NT2/D1 (cell line): ENCODE results near the gene PROSER3.

Experiments used
- SUZ12 ChIP-seq: IDR thresholded peaks from 2 replicates; pipeline ENCODE4 v1.6.1; 2011; ENCODE audit not compliant: insufficient read length, insufficient read depth; ENCODE audit errors: extremely low read depth
- YY1 ChIP-seq: IDR thresholded peaks from 2 replicates; pipeline ENCODE4 v1.6.1; 2011; ENCODE audit not compliant: insufficient read length, insufficient read depth
- ZNF274 ChIP-seq: IDR thresholded peaks from 2 replicates; pipeline ENCODE4 v1.6.1; 2011; ENCODE audit warnings: mild to moderate bottlenecking, low read depth, low read length

- TF ChIP-seq ZNF274 = no peak
- TF ChIP-seq SUZ12 = no peak
- no peak for TF ChIP-seq YY1
Observed at GRCh38 chr19:35780717-35781116, 22.7 kb downstream of the PROSER3 start.
